Measurements from ENCODE around the gene SDK2.
"Not testable (repeated sequence)": the region's sequence is repeated elsewhere in the genome, so short reads cannot be mapped to it uniquely, and the experiment has no call there.

Gene SDK2

DNA sequence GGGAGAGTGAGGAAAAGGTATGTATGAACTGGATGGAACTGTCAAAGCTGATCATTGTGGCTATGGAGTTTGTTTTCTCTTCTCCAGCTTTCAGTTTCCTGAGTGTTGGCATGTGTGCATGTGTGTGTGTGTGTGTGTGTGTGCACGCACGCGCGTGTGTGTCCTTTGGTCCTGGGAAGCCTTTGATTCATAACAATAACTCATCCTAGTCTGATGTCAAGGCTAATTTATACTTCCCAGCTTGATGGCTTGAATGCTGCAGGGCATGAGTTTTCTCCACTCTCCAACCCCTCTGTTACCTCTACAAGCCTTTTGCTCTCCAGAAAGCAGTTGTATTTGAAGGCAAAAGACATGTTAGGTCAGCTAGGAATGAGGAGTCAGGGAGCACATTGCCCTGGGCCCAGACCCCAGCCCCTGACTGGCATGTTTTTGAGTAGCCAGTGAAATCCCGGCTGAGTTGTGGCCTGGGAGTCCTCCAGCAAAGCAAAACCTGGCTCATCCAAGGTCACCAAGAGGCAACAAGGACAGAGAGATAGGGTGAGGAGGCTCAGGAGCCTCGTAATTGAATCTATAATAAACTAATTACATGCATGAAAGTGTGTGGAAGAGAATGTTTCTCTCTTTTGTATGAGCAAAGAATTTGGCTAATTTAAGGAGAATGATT, 323.5 kb downstream of the SDK2 start:
- DNase-seq (ENCODE audit: low read depth): no peak

DNA sequence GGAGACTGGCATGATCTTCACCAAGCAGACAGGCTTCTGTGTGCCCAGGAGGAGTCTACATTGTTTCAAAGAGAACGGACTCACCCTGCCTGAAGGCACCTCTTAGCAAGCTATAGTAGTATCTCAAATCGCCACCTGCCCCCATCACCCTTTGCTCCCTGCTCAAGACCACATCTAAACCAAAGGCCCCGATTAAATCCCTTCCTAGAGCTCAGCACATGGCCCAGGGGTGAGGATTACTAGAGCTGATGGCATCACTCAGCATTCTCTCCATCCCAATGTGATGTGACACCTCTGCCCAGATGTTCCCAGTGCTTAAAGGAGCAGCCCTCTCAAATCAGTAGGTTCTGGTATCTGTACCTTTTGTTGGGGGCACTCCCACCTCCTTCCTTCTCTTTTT, 324.5 kb downstream of the SDK2 start:
- no peak for DNase-seq (ENCODE audit: low read depth)

- no peak for DNase-seq (ENCODE audit: low read depth)
Observed at GRCh38 chr17:73318836-73319235, 325.4 kb downstream of the SDK2 start.

DNA sequence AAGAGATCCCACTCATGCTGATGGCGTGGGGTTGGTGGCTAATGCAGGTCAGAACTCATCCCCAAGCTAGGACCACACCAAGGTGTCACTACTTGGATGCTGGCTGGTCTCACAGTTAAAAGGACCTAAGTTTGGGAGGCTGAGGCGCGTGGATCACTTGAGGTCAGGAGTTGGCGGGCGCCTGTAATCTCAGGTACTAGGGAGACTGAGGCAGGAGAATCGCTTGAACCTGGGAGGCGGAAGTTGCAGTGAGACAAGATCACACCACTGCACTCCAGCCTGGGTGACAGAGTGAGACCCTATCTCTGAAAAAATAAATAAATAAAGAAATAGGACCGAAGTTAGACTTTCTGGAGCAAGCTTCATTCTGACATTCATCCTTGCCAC, 325.8 kb downstream of the SDK2 start:
- DNase-seq (ENCODE audit: low read depth): no peak

DNA sequence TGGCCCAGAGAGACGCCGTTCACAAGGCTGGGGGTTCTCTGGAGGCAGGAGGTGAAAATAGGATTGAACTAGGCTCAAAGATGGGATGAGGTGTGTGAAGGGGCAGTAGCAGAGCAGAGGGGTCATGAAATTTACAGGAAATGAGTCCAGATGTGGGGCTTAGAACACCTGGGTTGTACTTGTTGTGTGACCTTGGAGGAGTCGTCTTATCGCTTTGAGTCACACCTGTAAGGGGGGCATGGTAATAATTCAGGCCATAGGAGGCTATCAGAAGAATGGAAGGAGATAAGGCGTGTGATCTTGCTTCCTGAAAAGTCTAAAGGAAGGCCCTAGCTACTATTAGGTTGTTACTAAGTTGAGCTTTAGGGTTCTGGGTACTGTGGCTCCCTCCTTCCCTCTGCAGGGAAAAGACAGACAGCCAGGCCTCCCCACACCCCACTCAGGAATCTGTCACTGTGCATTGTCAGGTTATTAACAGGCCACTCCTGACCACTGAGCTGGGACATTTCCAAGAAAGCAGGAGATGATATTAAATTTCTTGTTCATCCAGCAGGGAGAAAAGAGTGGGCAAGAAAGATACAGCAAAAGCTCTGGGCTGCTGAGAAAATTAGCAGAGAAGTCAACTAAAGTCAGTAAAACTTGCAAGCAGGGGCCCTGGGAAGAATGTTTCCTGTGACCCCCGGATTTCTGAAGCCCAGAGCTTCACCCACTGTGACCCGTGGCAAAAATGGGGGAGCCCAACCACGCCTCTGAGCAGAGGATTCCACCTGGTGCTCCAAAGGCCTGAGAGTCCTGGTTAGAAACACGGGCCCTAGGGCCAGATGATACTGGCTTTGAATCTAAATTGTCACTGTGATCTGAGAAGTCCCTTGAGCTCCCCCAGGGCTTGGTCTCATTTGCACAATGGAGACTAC, 326.5 kb downstream of the SDK2 start:
- DNase-seq (ENCODE audit: low read depth): no peak

DNA sequence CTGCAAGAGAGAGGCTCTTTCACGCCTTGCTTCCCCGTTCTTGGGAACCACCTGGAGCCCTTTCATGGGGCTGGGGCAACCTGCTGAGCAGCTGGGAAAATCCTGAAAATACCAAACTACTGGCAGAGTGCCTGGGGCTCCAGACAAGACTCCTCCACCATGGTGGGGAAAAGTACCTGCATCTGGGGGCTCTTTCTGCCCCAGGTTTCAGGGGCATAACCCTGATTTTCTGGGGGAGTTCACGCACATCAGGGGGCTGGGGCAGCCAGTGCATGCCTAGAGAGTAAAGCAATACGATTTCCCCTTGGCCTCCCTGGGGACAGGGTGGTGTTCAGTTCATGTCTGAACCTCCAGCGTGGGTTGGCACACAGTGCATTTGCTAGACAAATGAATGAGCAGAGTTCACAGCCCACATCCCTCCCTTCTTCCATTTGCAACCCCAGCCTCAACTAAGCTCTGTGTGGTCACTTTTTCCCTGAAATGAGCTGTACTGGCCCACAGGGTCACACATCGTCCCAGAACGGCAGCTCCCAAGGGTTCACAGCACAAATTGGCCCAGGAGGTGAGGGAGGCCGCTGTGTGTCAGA, 327.2 kb downstream of the SDK2 start:
- DNase-seq (ENCODE audit: low read depth): no peak

- no peak for DNase-seq (ENCODE audit: low read depth)
Observed at GRCh38 chr17:73315471-73315870, 328.8 kb downstream of the SDK2 start.

GRCh38 chr17:73313526-73314127, 330.6 kb downstream of the SDK2 start:
- no peak for DNase-seq (ENCODE audit: low read depth)

GRCh38 chr17:73312887-73313286, 331.4 kb downstream of the SDK2 start:
- not testable (repeated sequence) for DNase-seq (ENCODE audit: low read depth)

DNA sequence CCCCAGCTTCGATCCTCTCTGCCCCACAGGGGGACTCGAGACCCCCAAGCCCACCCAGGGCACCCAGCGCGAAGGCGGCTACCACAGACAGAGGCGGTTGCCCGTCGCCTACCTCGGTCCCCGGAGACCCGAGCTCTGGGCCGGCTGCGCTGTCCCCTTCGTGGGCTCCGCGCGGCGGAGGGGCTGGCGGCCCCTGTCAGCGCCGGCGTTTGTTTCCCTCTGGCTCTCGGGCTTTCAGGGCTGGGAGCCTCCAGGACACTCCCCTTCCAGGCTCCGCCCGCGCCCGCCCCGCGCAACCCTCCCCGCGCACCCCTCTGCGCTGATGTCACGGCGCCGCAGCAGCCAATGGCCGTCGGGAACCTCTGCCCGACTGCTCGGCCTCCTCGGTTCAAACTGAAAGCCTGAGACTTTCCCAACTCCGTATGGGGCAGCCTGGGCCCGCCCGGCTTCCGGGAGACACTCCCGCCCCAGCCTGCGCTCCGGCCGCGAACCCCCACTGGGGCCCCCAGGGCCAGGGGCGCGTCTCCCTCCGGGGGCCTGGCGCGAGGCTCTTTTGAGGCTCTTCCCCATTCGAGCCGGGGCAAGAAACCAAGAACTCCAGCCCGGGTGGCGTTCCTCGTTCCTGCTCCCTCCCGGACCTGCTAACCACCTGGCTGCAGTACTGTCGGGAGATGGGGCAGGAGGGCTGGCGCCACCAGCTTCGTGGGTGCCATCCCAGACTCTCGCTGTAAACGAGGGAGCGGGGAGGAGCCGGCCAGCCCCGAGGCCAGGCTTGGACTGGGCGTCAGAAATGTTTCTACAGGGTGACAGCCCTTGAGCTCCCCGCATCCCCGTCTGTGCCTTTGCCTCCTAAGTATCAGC, 332.2 kb downstream of the SDK2 start, which contains the start of gene CDC42EP4:
Gene CDC42EP4, minus strand, starts transcription at position 221 of the 861 bp plus-strand sequence. CDS start 25,501 bp downstream, outside the sequence.
- peak; percentile 95 for DNase-seq (ENCODE audit: low read depth)

- no peak for DNase-seq (ENCODE audit: low read depth)
Observed at GRCh38 chr17:73311428-73311780, 332.8 kb downstream of the SDK2 start.

DNA sequence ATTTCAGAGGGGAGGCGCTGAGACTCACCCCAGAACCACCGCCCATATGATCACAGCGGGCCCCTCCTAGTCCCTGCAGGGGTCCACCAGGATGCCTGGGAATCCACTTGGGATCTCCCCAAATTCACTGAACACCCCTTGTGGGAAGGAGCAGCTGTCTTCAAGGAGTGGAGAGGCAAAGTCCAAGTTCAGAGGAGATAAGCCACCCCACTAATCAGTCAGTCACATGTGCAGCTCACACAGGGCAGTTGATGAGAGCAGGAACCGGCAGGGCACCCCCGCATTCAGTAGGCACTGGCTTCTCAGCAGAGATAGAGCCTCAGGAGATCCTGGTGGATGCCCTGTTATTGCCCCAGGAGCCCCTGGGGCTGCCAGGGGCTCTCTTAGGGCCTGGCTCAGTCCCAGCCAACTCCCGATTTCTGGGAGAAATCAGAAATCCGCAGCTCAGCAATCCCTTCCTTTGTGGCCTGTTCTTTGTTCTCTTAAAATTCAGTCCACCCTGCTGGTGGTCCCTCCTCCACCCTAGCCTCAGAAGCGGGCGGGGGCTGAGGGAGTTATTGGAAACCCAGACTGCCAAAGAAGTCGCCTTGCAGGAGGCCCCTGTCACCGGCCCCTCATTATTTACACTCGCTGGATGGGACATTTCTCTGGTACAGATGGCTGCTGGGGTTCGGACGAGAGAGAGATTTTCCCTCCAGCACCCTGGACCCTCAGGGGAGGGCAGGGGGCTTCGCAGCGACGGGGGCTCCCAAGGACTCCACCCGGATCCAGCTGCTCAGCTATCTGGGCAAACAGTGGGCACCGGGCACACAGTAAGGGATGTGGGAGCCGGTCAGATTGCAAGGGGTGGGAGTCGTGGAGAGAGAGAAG, 334.3 kb downstream of the SDK2 start:
- no peak for DNase-seq (ENCODE audit: low read depth)

- not testable (repeated sequence) for DNase-seq (ENCODE audit: low read depth)
Observed at GRCh38 chr17:73308959-73309358, 335.3 kb downstream of the SDK2 start.

DNA sequence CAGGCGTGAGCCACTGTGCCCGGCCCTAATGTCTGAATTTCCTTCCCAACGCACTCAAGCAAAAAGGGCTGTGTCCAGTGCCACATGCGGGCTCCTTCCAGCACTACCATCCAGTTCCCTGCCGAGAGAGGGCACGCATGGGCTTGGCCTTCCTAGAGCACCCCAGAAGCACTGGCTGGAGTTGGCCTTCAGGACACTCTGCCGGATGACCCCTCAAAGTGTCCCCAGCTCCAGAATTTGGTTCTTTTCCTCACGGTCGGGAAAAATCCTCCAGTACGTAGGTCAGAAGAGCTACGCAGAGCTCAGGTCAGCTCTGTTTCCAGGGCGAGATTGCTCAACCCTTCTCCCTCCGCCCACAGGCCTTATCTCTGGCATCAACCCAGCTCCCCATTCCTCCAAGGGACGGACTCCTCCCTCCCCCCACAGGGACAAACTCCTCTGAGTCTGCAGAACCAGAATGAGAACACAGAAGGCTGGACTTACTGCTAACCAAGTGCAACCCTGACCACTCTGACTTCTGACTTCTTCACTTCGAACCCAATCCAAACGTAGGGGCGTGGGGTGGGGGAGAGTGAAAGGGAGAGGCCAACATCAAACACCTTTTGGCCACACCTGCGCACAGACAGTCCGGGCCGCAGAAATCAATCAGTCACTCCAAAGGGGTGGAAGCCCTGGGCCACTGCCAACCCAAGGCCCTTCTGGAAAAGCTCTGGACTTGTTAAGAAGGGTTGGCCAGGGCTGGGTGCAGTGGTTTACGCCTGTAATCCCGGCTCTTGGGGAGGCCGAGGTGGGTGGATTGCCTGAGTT, 336.0 kb downstream of the SDK2 start:
- DNase-seq (ENCODE audit: low read depth): peak; percentile 96

GRCh38 chr17:73307130-73307529, 337.1 kb downstream of the SDK2 start:
- DNase-seq (ENCODE audit: low read depth): no peak

DNA sequence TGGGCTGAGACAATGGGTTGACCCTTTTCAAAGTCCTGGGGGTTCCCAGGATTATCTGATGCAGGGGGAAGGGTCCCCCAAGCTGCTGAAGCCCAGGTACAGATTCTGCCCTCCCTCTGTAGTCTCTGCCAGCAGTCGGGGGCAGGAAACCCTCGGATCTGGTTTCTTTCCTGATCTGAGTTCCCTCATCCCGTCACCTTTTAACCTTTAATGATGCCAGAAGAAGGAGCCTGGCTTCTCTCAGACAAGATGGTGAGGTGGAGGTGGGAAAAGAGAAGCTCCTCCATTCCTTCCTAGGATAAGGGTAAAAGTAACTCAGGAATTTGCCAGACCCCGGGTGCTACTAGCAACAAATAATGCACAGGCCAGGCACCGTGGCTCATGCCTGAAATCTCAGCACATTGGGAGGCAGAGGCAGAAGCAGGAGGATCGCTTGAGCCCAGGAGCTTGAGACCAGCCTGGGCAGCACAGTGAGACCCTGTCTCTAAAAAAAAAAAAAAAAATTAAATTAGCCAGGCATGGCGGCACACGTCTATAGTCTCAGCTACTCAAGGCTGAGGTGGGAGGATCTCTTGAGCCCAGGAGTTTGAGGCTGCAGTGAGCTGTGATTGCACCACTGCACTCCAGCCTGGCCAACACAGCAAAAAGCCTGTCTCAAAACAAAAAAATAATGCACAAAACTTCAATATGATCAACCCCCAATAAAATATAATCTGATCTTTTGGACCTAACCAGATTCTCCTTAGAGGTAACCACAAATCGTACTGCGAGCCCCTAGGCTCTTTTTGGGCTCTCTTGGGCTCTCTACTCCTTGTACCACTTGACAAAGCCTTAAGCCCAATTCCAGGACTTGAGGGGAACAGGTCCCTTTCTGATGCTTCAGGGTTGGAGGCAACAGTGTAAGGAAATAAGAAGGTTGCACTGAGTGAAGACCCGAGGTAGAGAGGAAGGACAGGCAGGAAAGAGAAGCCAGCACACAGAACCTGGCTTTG, 338.1 kb downstream of the SDK2 start:
- no peak for DNase-seq (ENCODE audit: low read depth)

- DNase-seq (ENCODE audit: low read depth): peak; percentile 77
Observed at GRCh38 chr17:73304971-73305812, 339.1 kb downstream of the SDK2 start.

DNA sequence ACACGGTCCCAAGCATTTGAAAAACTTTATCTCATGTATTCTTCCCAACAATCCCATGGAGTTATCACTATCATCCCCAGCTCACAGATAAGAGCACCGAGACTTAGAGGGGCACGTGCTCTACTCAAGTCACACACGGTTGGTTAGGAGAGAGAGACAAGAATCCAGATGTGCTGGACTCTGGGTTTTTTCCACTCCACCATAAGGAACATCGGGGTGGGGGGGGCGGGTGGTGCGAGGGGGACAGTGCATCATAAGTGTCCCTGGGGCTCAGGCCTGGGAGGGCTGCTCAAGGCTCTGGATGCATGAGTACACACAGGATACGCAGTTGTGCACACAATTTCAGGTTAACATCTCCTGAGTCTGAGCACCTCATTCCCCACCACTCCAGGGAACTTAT, 339.8 kb downstream of the SDK2 start:
- DNase-seq (ENCODE audit: low read depth): no peak

Data from iris pigment epithelial cell (primary cell).